Stimulated activated CD4-positive, alpha-beta T cell treated with anti-CD3 and anti-CD28 coated beads, TNF-alpha, amount 100 ng/mL, for 4 hours (primary cell): ENCODE results near the gene KRT6C.
"Not testable (repeated sequence)": the region's sequence is repeated elsewhere in the genome, so short reads cannot be mapped to it uniquely, and the experiment has no call there.

Experiments used
- DNase-seq, 3 experiments: peaks; one replicate each; pipeline ENCODE4 v3.0.0-alpha.2; 2020; ENCODE audit warnings: low read depth in 3 of 3

KRT6C gene

DNA sequence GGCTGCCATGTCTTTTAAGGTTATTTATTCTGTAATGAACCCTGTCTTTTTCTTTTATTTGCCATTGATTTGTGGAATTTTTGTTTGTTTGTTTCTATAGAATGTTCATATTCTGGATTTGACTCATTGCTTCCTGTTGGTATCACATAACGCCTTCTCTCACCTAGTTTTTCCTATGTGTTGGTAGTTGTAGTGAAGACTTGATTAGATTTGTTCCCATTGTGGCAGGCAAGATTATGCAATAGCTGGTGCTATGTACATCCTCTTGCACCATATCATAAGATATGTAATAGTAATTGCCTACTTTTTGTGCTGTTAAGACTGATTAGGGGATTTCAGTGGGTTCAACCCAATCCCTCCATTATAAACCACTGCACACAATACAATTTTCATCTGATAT lies 17.8 kb downstream of the KRT6C start:
- DNase-seq: no peak

DNA sequence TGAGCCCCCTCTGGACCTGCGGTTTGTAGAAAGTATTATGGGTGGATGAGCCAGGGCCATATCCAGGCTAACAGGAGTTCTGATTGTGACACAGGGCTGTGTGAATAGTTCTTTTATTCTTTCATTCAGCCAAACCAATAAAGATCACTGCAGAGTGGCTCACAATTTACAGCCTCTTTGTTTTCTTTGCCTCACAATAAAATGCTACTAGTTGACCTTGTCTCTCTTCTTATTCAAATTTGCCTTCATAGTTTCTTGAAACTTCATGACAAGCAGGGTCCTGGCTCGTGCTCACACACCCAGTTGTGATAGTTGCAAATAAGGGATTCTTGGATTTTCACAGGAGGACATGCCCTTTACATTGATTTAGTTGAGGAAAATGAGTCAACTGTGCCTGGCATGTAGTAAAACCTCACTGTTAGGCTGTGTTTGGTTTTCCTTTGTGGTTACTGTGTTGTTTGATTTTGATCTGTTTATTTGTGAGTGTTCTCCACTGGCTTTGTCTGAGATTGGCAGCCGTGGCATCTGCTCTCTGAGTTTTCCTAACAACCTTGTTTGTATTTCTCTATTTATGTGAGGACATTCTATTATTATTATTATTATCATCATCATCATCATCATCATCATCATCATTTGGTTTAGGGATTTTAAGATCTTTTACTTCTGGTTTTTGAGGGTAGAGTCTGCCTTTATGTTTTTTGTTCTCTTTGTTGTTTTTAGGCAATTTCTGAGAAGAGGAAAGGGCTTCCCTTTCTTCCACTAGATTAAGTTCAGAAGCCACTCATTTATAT lies 19.0 kb downstream of the KRT6C start:
- DNase-seq: no peak

DNA sequence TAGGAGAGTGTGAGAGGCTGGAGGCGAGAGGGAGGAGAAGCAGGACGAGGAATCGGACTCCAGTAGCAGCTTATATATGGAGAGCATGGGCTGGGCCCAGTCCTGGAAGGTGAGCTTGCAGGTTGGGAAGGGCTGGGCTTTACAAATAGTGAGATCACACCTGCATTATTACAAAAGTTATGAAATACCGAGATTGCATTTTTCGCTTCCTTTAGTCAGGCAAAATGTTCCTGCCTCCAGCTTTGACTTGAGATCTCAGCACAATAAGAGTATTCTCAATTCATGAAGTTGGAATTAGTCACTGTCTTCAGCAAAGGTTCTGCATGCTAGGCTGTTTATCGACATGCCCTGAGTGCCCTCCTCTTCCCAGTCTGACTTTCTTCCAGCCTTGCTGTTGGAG lies 21.5 kb downstream of the KRT6C start, which contains the start of gene KRT6B:
TSS of gene KRT6B (minus strand) at position 46 of the 400 bp plus-strand sequence. CDS start 68 bp downstream, outside the sequence.
- DNase-seq: no peak

DNA sequence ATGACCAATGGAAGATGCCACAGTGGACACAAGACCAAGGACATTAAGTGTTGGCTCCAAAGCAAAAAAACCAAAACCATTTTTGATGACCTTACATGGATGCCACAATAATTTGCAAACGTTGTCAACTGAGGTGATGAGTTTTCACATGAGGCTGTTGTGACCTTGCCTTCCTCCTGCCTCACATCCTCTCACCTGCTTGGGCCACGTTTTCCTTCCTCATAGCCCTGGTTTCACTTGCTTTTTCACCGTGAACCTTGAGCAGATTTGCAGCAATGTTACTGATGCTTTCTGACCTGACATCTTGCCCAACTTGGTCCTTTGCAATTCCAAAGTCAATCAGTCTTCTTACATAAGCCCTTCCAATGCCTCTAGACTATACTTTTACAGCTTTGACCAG lies 25.4 kb downstream of the KRT6C start:
- DNase-seq: no peak

DNA sequence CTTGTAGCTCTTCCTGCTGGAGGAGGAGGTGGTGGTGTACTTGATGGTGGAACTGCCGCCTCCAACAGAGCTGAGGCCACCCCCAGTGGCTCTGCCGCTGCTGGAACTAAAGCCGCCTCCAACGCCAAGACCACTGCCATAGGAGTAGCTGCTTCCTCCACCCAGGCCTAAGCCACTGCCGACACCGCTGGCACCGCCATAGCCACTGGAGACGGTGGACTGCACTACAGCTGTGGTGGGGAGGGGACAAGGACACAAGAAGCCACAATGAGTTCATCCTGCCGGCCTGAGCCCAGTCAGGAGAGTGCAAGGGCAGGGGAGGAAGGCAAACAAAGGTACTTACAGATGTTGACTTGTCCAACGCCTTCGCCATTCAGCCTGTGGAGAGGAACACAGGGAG lies 26.4 kb downstream of the KRT6C start:
- not testable (repeated sequence) for DNase-seq

DNA sequence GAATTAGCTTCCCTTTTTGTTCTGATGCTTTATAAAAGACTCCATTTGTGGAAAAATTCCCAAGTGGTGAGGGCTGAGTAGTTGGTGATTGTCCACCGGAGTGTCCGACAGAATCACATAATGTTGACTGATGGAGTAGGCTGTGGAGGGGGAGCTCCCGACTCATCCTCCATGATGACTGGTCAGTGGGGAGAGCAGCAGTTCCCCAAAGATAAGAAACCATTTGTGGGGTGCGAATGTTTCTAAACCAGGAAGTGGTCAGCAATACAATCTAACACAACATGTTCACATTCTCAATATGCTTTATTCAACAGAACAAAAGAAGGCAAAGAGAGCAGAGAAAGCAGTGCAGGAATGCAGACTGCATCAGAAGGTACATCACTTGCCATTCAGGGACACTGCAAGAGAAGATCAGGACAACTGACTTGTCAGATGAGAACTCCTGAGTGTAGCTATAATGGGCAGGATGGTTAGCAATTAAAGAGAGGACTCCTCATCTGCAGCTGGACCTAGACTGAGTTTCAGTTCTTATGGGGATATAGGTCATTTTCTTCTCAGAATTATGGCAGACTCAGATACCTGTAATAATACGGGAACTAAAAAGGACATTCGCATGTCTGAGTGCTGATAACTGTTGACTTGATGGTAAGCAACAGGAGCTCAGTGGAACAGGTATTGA lies 27.1 kb downstream of the KRT6C start:
- no peak for DNase-seq

DNA sequence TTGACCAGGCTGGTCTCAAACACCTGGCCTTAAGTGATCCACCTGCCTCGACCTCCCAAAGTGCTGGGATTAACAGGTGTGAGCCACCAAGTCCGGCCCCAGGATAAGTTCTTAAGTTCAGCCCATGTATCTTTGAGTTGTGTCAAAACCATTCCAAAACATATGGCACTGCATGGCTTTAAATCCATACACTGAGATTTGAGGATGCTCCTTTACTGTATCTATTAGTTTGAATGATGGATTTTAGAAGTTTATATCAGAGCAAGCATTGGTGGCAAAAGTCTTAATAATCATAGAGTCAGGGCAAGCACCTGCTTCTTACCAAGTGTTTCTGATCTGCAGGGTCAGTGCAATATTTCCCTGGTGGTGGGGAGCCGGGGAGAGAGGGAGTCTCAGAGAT lies 27.7 kb downstream of the KRT6C start:
- no peak for DNase-seq

DNA sequence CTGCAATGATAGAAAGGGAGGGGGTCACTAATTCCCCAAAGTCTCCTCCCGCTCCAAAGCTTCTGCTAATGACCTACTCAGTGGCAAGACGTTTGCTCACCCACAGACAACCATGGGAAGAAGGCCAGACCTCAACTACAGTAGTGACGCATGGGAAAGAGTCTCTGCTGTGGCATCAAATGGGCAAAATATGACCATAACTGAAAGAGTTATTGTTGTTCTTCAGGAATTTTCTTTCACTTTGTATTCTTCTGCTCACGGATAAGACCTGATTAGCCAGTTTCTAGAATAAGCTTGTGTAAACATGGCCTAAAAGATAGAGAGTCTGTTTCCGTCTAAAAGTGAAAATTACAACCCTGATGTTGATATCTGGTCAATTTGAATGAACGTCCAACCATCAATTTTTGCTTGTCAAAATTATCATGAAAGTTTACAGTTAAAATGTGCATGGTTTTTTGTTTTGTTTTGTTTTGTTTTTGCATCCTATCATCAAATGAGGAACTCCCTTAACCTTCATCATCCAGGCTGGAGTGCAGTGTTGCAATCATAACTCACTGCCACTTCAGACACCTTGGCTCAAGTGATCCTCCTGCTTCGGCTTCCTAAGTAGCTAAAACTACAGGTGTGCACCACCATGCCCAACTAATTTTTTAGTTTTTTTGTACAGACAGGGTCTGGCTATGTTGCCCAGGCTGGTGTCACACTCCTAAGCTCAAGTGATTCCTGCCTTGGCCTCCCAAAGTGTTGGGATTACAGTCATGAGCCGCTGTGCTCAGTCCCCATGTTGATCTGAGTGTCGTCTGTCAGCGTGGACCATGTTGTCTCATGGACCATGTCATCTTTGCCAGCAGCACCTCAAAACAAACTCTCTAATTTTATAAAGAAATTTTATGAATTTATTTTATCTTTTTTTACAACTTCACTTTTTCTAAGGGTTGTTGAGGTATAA lies 28.7 kb downstream of the KRT6C start:
- no peak for DNase-seq

DNA sequence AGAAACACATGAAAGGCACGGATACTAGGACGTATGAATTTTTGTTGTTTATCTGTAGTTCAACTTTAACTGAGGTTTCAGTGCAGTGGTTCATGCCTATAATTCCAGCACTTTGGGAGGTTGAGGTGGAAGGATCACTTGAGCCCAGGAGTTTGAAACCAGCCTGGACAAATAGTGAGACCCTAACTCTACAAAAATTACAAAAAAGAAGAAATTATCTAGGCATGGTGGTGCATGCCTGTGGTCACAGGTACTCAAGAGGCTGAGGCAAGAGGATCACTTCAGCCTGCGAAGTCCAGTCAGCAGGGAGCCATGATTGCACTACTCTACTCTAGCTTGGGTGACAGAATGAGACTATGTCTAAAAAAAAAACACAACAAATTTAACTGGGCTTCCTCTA lies 29.6 kb downstream of the KRT6C start:
- no peak for DNase-seq

DNA sequence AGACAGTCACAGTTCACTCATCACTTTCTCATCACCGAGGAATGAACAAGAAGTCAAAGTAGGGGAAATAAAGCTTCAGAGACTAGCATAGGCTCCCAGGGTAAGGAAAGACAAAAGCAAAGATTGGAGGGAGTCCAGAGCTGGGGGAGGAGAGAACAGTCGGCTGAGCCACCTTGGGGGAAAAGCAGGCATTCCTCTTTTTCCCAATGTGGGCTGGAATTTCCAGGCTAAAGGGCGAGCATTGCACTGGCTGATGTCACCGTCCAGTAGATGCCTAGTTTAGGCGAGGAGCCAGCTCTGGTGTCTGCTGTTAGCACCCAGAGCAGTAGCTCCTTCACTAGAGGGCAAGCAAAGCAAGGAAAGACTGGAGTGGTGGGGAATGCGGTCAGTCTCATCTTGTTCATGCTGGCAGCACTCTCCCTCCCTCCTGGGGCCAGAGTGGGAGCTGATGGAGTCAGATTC lies 31.0 kb downstream of the KRT6C start:
- no peak for DNase-seq

DNA sequence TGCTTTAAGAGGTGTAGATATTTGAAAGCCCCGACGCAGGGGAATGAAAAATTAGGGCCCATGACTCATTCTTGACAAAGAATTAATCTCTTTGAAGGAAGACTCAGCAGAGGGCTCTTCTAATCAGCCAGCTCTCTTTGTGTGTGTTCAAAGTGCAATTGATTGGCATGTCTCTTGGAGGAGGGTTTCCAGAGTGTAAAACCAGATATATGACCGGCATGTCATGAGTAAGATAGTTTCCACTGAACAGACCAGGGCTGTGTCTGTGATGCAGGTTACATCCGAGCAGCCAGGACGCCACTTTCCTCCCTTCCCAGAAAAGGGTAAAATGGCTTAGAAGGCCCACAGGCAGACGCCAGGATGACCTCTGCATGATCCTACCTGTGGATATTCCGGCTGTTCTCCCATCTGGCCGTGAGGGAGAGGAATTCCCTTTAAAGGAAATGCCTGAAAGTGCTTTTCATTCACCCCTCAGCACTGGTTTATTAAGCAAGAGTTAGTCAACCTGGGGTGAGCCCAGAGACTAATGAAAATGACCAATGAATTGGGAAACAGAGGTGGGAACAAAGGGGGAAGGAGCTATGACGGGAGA lies 32.2 kb downstream of the KRT6C start:
- no peak for DNase-seq

DNA sequence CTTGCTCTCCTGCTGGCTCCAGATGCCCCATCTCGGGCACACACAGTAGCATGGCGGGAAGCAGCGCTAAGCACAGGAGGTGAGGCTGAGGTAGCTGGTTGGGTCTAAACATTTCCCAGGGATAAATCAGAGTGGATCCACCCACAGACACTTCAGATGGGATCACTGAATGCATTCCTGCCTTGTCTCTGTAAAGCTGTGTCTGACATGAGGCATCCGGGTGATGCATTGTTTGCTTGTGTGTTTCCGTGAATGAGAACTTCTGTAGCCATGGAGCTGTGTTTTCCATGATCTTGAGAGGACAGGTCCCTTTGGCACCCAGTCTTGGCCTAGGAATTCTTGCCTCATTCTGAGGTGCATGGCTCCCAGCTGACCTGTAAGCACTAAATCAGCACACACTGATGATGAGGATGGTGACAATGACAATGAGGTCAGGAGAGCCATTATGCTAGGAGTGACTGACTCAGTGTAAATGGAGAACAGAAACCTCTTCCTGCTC lies 32.7 kb downstream of the KRT6C start:
- no peak for DNase-seq

DNA sequence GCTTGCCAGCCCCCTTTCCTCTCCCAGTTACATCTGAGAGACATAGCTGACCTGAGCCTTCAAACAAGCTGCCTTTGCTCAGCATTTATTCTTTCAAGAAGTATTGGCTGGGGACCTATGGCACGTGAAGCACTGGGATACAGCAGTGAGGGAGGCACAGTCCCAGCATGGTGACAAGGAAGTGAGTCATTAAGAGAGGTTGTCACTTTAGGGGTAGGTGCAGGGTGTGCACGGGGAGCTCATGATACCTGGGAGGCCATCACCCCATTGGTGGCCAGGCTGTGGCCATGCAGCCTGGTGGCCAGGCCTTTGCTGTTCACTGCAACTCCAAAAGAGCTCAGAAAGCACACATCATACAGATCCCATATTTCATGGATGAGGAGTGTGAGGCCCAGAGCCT lies 33.8 kb downstream of the KRT6C start:
- DNase-seq: no peak

DNA sequence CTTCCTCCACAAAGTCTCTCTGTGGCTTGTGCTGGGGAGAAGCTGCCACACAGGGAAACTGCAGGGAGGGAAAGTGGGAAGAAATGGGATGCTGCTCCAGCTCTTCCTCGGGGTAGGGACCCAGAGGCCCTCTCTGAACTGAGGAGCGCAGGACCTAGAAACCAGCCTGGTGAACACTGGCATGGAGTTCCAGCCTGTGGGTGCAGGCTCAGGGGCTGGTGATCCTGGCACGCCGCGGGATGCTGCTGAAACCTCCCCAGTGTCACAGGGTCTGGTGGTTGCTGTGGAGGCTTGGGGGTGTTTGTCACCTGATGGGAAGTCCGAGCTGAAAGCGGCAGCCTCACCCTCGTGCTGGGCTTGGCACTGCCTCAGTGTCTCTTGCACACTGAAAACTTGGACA lies 34.2 kb downstream of the KRT6C start:
- no peak for DNase-seq

DNA sequence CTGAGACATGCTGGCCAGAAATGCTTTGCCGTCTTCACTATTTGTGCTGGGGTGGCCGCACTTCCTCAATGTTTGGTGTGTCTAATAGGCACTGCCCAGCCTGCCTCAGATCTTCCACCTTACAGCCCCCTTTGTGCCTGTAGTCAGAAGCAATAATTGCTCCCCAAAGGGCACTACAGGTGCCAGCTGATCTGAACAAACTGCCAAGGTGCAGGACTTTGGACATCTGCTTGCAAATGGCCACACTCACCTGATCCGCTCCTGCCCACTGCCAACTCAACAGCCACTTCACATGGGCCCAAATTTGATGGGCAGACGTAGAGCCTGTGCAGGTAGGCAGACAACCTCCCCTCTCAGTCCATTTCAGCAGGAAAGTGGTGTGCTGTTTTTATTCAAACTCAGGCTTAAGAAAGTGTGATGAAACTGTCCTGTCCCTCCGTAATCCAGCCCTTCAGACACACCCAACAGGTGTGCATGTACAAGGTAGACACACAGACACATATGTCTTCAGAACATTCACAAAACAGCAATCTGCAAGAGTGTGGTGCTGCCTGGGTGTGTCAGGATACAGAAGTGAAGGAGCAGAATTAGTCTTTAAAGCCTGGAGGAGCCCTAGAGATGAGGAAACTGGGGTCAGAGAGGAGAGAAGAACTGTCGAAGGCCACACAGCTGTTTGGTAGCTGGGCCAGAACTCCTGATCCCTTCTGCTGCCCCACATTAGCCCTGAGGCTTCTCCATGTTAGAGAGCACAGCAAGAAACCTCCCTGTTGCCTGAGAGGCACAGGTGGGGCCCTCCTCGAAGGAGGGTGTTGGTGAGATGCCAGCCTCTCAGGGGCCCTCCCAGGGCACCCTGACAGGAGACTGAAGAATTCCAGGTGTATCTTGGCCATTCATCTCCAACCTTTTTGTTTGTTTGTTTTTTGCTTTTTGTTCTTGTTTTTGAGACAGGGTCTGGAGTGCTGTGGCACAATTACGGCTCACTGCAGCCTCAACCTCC lies 35.0 kb downstream of the KRT6C start:
- DNase-seq: no peak

DNA sequence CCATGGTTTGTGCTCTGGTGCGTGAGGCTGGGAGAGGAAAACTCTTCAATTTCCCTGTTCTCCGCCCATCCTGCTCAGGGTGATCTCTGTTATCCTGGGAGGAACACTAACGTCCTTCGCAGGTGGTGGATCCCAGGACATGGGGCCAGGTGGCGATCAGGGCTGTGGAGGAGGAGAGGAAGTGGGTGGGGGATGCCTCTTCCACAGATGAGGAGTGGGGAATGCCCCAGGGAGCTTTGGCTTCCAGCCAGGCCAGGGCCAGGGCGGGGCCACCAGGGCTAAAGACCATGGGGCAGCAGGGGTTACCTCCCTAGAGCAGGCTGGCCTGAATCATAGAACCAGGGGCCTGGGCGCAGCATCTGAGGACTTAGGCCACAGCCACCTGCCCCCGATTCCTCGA lies 36.1 kb downstream of the KRT6C start:
- no peak for DNase-seq

DNA sequence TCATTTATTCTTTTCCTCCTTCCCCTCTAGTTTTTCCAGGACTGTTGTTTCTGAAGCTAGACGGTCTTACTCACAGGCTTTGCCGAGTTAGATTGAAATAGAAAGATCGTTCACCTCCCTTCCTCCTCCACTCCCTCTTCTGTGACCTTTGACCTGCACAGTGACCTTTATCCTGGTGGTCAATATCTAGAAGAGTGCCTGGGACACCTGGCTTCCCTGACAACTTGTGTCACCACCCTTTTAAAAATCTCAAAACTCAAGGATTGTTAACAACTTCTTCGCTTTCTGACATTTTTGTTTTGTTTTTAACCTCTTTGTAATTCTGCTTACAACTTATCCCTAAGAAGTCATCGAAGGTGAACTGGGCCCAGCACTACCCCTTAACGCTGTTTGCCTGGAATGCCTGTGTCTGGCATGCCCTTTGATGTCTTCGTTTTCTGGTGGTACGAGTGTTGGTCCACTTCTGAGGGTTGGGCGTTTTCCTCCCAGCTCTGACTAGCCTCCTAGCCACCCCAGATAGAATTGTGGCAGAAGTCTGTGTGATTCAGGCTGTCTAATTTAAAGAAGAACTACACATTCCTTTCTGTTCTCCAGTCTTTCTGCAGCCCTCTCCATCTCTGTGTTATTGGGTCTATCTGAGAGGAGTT lies 36.7 kb downstream of the KRT6C start:
- no peak for DNase-seq

DNA sequence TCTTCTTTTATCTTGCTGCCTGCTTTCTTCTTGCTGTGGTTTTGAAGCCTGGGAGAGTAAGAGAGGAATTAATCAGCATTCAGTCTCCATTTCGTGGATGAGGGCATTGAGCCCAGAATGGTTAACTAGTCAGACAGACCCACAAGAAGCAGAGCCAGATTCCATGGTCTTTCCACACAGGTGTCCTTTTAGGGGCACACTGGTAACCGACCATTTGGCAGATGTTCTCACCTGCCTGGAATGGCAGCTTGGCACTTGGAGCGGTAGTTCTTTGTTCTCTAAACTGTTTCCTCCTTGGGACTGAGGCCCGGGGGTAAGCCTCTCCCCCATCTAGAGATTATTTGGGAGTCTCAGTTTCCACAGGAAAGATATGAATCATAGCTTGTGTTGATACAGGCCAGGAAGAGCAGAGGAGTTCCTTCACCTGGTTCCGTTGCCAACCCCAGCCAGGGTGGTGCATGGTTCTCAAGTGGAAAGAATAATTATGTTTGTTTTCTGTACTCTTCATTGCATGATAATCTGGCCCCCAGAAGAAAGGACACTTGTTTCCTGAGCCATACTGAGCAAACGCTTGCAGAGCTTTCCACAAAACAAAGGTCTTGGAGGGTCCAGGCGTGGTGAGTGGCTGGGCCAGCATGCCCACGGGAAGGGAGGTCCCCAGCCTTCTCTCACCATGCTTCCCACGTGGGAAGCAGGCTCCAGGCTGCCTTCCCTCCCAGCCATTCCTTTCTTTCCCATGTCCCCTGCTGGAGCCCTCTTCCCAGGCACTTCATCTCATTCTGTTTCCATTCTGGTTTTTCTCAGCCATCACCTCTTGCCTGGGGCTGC lies 37.4 kb downstream of the KRT6C start:
- no peak for DNase-seq

DNA sequence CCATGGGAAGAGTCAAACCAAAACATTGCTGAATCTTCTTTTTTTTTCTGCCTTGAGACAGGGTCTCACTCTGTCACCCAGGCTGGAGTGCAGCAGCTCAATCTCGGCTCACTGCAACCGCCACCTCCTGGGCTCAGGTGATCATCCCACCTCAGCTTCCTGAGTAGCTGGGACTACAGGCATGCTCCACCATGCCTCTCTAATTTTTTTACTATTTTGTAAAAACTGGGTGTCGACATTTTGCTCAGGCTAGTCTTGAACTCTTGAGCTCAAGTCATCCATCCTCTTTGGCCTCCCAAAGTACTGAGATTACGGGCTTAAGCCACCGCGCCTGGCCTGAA lies 38.0 kb downstream of the KRT6C start:
- no peak for DNase-seq
